Amniotic stem cell (primary cell): Measurements from ENCODE around the gene NEK6.

Source experiments
- DNase-seq: peaks from one replicate; lab custom pipeline; 2025; lab: John Stamatoyannopoulos, UW

The NEK6 gene

GRCh38 chr9:124257844-124258606 lies at the start of gene NEK6:
Gene NEK6, plus strand, starts transcription at chr9:124257949. Its CDS starts 44,016 bp downstream, at chr9:124301965.
- DNase-seq, result peak; percentile 15

DNA sequence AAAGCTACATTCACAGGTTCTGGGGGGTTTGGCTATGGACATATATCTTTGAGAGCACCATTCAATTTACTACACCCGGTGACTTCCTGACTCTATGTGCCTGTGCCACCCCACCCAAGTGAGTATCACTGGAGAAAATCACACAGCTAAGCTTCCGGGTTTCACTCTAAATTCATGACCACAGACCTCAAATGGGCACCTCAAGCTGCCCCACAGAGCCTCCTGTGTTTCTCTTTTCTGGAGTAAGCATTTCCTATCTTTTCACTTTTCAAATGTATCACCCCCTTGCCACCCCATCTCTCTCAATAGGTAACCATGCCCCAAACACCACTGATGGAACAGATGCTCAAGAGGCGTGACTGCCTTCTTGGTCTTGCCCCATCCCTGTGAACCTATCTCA lies 49.2 kb upstream of the NEK6 start:
- no peak for DNase-seq

DNA sequence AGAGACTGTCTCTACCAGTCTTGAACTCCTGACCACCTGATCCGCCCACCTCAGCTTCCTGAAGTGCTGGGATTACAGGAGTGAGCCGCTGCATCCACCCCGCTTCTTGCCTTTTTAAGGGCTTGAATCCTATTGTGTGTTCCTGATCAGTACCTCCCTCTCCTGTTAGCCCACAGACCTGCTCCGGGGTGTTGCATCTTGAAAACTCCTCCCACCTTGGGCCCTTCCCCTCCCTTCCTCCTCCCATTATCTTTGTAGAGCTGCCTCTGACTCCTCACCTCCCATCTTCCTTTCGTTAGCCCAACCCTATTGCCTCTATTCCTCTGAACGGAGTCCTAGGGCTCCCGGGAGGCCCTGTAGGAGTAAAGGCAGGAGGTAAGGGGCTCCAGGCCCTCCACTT lies 48.5 kb upstream of the NEK6 start:
- no peak for DNase-seq

DNA sequence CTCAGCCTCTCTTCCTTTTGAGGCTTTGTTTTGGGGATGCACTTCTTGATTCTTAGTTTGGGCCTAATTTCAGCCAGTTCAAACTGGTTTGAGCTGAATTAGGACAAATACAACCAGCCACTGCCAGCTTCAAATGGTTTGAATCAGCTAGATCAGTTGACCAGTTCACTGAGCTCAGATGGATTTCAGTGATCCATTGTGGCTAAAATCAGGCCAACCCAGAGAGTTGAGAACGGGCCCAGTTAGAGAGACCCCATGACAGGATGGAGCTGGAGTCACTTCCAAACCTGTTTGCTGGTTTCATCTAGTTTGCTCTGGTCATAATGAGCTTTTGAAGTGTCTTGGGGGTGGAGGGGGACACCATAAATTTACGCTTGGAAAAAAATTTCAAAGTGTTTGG lies 48.0 kb upstream of the NEK6 start:
- no peak for DNase-seq

DNA sequence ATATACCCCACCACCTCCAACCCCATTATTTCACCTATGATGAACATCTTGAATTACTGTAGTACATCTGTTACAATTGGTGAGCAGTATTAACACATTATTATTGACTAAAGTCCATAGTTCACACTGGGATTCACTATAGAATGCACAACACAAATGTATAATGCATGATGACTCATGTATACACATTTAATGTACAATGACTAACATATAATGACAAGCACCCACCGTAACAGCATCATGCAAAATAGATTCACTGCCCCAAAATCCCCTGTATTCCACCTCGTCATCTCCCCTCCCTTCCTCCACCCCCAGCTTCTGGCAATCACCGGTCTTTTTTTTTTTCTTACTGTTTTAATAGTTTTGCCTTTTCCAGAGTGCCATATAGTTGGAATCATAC lies 47.1 kb upstream of the NEK6 start:
- DNase-seq, result no peak

DNA sequence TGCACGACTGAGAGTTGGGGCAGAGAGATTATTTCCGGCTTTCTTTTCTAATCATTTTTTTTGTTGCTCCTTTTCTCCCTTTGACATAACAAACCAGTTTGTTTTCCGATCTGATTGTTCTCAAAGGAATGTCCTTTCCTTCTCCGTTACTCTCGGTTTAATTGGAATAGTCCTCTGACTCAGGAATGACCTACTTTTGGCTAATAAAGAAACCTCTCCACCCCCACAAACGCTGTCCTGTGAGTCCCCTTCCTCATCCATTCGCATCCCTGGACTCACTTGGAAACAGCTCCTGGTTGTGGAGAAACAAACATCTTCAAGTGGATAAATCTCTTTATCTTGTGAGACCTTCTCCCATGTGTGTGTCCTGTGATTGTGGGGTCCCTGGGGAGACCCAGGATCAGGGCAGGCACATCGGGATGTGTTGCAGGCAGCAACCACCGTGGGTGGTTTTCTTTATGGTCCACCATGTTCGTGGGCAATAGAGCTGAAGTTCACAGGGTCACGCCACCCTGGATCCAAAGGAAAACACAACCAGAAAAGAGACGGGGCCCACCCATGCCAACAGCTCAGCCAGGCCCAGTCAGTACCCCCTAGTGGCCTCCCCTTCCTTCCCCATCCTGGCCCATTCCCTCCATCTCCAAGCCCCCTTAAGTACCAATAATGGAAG lies 45.2 kb upstream of the NEK6 start:
- peak; percentile 28 for DNase-seq

- no peak for DNase-seq
Observed at GRCh38 chr9:124213396-124213795, 44.4 kb upstream of the NEK6 start.

GRCh38 chr9:124214116-124214515 lies 43.6 kb upstream of the NEK6 start:
- DNase-seq, result no peak

DNA sequence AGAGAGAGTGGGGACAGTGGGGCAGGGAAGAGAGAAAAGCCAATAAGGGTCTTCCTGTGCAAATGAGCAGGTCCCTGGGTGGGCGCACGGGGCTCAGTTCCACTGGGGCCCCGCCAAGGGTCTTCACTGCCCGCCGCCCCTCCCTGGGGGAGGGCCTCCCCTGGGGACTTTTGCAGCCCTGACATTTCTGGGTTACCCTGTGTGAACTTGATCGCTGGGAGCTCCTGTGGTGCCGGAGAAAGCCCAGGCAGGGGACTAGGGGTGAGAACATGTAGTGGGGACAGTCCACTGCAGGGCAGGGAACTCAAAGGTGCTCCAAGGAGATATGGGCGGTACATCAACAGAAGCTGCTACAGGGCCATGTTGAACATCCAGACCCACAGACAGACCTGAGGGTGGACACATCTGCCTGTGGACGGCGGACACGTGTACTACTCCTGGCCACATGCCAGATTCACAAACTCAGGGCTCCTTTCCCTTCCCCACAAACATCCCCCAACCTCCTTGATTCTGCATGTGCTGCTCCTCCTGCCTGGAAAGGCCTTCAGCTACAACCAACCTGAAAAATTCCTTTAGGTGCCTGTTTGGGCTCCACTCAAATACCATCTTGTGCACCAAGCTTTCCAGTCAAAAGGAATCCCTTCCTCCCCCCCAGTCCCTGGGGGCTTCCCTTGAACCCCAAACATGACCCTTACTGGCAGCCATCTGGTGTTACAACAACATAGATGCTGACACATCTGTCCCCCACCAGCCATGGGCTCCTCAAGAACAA lies 43.0 kb upstream of the NEK6 start:
- DNase-seq, result no peak

GRCh38 chr9:124215368-124215910 lies 42.3 kb upstream of the NEK6 start:
- no peak for DNase-seq

DNA sequence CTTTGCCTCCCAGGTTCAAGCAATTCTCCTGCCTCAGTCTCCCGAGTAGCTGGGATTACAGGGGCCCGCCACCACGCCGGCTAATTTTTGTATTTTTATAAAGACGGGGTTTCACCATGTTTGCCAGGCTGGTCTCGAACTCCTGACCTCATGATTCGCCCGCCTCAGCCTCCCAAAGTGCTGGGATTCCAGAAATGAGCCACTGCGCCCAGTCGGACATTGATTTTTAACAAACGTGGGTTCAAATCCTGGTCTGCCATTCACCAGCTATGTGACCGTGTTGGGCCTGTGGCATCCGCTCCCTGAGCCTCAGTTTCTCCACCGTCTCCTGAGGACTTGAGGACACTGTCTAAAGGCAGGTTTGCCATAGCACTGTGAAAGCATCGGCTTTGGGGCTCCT lies 41.8 kb upstream of the NEK6 start:
- DNase-seq, result no peak

GRCh38 chr9:124216474-124217176 lies 41.1 kb upstream of the NEK6 start:
- no peak for DNase-seq

DNA sequence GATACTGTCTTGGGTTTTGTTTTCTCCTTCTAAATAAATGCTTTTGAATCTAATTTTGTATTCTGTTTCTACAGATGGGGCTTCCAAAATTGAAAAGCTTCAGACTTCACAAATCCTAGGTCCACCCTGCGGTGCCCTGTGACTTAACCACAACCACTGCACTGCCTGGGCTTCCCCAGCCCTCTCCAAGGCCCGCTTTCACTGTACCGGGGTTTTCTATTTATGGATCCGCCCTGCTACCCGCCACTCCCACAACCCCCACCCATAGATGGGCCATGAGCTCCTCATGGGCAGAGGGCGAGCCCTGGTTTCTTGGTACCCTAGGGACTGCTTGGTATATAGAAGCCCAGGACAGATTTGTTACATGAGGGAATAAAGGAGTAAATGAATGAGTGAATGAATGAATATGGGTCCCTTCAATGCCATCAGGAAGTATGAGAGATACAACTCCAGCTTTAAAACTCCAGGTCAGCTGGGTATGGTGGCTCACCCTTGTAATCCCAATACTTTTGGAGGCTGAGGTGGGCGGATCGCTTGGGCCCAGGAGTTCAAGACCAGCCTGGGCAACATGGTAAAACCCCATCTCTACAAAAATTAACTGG lies 39.8 kb upstream of the NEK6 start:
- no peak for DNase-seq

GRCh38 chr9:124218438-124218982 lies 39.2 kb upstream of the NEK6 start:
- DNase-seq, result peak; percentile 38

GRCh38 chr9:124218987-124219461 lies 38.7 kb upstream of the NEK6 start:
- no peak for DNase-seq

- no peak for DNase-seq
Observed at GRCh38 chr9:124220946-124221451, 36.8 kb upstream of the NEK6 start.

DNA sequence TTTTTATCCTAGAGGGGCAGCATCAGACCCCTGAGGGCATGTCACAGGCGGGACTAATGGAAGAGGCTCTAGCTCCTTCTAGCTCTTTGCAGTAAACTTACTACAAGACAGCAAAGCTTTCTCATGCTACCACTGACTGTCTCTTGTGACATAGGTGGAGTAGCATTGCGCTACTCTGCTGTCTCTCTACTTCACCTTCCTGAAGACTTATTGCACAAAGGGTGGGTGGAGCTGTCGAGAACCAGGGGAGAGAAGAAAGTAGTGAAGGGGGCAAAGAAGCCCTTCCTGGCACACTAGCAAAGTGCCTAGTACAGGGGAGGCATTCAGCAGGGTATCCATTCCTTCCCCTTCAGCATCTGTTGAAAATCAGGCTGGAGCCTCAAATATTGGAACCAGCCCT lies 36.1 kb upstream of the NEK6 start:
- no peak for DNase-seq

- no peak for DNase-seq
Observed at GRCh38 chr9:124222109-124222508, 35.6 kb upstream of the NEK6 start.

DNA sequence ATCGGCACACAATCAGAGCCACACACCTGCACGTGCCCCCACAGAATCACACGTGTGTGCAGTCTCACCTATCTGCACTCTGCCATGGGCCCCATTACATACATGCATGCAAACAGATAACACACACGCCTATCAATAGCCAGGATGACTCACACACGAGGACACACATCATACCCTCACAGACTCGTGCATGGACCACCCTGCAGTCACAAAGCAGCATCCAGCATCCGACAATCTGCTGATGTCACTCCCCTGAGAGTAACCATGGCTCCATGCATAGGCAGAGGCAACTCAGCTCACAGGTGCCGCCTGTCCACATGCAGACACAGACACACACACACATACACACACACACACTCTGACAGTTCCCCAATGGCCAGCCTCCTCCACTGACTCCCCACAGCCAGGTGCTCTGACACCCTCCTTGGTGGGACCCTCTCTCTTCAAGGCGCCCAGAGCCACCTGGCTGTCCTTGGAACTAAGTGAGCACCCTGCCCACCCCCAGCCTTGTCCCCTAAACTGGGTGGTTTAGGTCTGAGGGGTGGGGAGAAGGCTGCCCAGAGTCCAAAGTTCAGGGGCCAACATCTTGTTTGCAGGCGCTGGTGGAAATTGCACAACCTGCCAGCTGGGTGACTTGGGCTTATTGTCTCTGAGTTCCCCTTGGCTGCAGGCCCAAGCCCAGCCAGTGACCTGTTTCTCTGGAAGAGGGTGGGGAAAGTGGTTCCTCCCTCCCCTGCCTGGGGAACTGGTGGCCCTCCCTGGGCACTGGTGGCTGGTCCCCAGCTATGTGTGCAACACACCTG lies 34.6 kb upstream of the NEK6 start:
- DNase-seq, result no peak

DNA sequence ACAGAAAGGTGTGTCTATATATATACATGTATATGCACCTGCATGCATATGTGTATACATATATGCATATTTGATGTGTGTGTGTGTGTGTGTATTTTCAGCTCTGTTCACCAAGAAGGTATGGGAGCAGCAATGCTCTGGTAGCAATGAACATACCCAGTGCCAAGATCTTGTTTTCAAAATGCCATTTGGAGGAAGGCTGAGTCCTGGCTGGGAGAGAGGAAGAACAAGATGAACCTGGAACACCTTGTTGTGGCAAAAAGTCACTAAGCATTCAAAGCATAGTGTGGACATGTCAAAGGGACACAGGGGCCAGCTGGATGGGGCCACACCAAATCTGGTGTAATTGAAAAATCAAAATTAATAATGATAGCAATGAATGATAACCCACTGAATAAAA lies 31.8 kb upstream of the NEK6 start:
- DNase-seq, result no peak
